ENCODE measurements around the gene TMEM61.
"Not testable (repeated sequence)": the region's sequence is repeated elsewhere in the genome, so short reads cannot be mapped to it uniquely, and the experiment has no call there.

Gene TMEM61

GRCh38 chr1:54998677-54999076 is 18.2 kb downstream of the TMEM61 start, which contains the start of gene BSND:
Gene BSND (plus strand): TSS chr1:54998933. CDS start chr1:54999187, 254 bp downstream.
- in situ Hi-C loops (cut with HindIII; ENCODE audit: low sequenced_read_pairs), result no loop called here

- in situ Hi-C loops (cut with HindIII; ENCODE audit: low sequenced_read_pairs), result no loop called here
These were observed 20.0 kb downstream of the TMEM61 start for GRCh38 chr1:55000110-55001085.

GRCh38 chr1:55001311-55001710 is 20.9 kb downstream of the TMEM61 start:
- in situ Hi-C loops (cut with HindIII; ENCODE audit: low sequenced_read_pairs), result no loop called here

- in situ Hi-C loops (cut with HindIII; ENCODE audit: low sequenced_read_pairs), result no loop called here
These were observed 22.3 kb downstream of the TMEM61 start for GRCh38 chr1:55002686-55003085.

DNA sequence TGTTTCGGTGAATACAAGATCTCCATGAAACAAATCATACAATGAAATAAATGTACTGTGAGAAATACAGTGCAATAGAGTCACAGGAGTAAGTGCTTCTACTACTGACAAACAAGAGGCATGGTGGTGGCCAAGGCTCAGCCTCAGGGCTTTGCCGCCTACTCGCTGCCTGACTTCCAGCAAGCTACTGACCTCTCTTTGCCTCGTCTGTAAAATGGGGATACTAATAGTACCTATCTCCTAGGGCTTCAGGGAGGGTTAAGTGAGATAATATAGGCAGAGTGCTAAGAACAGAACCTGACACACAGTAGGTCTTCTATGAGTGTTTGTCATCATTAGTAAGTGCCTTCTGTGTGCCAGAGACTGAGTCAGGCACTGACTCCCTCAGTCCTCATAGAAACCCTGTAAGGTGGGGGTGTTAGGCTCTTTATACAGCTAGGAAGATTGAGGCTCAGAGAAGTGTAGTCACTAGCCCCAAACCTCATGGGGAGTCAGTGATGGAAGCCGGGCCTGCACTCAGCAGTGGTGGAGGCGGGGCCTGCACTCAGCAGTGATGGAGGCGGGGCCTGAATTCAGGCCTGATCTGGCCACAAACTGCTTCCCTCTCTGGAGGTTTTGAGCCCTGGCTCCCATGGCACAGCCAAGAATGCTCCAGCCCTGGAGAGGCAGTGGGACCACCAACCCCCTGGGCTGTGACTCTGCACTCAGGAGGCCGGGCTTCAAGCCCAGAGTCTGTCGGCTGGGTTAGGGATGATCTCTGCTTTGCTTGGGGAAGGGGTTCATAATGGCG is 25.1 kb downstream of the TMEM61 start:
- in situ Hi-C loops (cut with HindIII; ENCODE audit: low sequenced_read_pairs), result no loop called here

DNA sequence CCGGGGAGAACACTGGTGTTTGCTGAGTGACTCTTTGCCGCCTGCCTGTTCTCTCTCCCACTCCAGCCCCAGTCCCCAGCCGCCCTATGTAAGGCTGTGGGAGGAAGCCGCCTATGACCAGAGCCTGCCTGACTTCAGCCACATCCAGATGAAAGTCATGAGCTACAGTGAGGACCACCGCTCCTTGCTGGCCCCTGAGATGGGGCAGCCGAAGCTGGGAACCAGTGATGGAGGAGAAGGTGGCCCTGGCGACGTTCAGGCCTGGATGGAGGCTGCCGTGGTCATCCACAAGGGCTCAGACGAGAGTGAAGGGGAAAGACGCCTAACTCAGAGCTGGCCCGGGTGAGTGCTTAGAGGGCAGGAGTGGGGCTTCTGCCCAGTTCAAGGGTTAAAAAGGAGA is 26.5 kb downstream of the TMEM61 start:
- in situ Hi-C loops (cut with HindIII; ENCODE audit: low sequenced_read_pairs), result no loop called here

- in situ Hi-C loops (cut with HindIII; ENCODE audit: low sequenced_read_pairs), result no loop called here
These were observed 27.2 kb downstream of the TMEM61 start for GRCh38 chr1:55007625-55008024.

DNA sequence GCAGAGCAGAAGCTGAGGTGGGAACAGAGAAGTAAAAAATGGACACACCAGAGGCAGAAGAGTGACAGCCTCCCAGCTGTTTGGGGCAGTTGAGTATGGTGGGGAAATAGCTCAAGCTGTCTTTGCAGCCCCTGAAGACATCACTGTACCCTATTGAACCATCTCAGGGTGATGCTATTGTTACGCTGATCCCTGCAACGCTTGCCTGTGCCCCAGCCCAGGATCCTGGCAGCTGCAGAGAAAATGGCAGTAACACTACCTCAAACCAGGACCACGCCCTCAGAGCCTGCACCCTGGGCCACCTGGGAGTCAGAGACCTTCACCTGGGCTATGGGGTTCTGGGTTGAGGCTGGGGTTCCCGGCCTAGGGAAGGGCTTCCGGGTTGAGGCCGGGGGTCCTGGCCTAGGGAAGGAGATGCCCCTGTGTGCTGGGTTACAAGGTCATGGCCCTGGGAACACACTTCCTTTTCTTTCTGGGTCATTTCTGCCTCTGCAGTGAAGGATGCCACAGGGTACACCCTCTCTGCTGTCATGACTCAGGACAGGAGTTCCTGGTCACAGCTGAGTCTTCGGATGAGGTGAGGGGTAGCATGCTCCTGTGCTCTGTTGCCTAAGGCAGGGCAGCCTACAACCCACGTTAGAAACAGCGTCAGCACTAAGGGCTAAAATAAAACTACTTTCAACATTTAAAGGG is 29.9 kb downstream of the TMEM61 start:
- in situ Hi-C loops (cut with HindIII; ENCODE audit: low sequenced_read_pairs), result no loop called here

- in situ Hi-C loops (cut with HindIII; ENCODE audit: low sequenced_read_pairs), result no loop called here
These were observed 30.4 kb downstream of the TMEM61 start for GRCh38 chr1:55010887-55011217.

- in situ Hi-C loops (cut with HindIII; ENCODE audit: low sequenced_read_pairs), result no loop called here
These were observed 32.2 kb downstream of the TMEM61 start for GRCh38 chr1:55012661-55013060.

DNA sequence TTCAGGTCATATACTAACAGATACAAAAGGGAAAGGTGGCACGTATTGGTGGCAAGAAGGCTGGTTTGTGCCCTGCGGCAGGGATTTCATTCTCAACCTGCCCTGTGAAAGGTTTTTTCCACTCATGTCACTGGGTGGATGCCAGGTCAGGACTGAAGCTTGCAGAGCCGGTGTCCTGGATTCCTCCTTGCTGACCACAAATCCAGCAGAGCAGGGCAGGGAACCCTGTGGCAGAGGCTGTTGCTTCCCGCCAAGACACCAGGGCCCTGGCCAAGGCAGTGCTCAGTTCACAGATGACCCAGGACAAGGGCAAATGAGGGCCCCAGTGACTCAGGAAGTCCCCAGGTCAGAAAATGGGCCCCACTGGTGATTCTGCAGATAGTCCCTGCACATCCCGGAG is 34.7 kb downstream of the TMEM61 start:
- in situ Hi-C loops (cut with HindIII; ENCODE audit: low sequenced_read_pairs), result no loop called here

DNA sequence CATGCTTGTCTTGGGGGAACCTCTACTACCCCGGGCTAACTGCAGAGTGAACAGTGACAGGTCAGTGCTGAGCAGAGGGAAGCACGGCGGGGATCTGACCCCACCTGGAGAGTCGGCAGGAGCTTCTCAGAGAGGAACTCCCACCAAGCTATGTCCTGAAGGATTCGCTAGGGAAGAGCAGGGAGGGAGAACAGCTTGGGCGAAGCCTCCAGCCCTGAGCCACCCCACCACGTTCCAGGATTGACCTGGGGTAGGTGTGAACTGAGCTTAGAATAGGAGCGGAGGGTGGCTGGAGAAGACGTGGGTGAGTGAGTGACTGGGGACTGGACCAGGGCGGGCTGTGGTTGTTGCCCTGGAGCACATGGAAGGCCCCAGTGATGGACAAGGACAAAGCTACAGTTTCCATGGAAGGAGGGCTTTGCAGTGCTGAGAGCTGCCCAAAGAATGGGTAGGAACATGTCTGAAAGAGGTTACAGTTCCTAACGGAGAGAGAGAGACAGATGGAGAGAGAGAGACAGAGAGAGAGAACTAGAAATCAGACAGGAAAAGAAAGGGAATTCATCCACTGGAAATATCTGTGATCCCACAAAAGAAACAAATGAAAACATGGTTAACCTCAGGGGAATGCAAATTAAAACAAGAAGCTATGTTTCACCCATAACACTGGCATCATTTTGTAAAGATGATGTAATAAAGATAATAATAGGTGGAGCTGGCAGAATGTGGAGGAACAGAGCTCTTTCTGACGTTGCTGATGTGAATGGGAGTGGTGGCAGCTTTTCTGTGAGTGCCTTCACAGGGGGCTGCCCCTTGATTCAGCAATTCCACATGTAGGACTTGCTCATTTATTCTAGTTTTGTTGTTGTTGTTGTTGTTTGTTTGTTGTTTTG is 35.5 kb downstream of the TMEM61 start:
- in situ Hi-C loops (cut with HindIII; ENCODE audit: low sequenced_read_pairs), result no loop called here

DNA sequence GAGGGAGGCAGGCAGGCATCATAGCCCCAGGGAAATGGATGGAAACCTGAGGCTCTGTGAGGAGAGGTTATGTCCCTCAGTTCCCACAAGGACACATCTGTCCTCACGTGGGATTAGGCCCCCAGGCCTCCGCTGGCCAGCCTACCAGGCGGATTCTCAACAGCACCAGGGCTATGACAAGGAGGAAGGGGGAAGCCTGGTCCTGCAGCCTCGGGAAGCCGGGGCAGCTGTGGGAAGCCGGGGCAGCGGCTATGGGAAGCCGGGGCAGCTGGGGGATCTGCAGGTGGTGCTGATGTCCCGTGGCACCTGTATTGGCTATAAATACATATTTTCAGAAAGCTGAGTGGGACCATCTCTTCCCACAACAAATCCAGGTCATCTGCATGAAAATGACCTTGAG is 38.0 kb downstream of the TMEM61 start:
- in situ Hi-C loops (cut with HindIII; ENCODE audit: low sequenced_read_pairs), result no loop called here

DNA sequence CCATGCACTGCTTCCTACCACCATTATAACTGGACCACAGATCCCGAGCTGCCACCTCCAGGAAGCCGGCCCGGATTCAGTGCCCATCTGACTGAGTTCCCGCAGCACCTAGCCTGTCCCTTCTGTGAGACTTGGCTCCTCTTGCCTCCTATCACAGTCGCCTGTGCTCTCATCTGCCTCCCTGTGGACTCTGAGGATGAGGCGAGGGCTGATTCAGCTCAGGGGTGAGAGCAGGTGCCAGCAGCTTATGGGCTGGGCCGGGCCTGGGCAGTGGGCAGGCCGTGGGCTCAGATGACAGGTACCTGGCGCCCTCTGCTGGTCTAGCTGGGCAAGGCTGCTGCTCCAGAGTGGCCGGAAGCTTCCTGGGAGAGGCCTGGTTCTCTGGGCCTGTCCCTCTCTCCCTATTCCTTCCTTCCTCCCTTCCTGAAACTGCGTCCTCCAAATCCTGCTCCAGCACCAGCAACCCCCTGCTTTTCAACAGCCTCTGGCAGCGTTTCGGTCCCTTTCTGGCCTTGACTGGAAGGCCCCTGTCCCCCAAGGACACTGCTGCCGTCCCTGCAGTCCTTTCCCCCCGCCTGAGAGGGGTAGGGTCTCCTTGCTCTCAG is 41.6 kb downstream of the TMEM61 start:
- in situ Hi-C loops (cut with HindIII; ENCODE audit: low sequenced_read_pairs), result no loop called here

DNA sequence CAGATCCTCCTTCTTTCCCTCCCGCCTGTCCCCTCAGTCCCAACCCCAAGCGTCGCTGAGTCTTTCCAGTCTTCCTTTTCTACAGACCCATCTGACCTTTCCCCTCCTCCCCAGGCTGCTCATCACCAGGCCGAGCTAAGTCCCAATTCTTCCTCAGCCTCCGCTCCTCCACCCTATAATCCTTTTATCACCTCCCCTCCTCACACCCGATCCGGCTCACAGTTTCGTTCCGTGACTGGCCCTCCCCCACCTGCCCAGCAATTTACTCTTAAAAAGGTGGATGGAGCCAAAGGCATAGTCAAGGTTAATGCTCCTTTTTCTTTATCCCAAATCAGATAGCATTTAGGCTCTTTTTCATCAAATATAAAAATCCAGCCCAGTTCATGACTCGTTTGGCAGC is 43.7 kb downstream of the TMEM61 start:
- in situ Hi-C loops (cut with HindIII; ENCODE audit: low sequenced_read_pairs), result not testable (repeated sequence)

GRCh38 chr1:55026682-55027081 is 46.3 kb downstream of the TMEM61 start:
- in situ Hi-C loops (cut with HindIII; ENCODE audit: low sequenced_read_pairs), result not testable (repeated sequence)

DNA sequence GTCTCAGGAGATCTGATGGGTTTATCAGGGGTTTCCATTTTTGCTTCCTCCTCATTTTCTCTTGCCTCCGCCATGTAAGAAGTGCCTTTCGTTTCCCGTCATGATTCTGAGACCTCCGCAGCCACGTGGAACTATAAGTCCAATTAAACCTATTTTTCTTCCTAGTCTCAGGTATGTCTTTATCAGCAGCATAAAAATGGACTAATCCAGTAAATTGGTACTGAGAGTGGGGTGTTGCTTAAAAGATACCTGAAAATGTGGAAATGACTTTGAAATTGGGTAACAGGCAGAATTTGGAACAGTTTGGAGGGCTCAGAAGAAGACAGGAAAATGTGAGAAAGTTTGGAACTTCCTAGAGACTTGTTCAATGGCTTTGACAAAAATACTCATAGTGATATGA is 50.7 kb downstream of the TMEM61 start:
- in situ Hi-C loops (cut with HindIII; ENCODE audit: low sequenced_read_pairs), result not testable (repeated sequence)

GRCh38 chr1:55033265-55033614 is 52.8 kb downstream of the TMEM61 start:
- in situ Hi-C loops (cut with HindIII; ENCODE audit: low sequenced_read_pairs), result no loop called here

GRCh38 chr1:55034476-55035133 is 54.2 kb downstream of the TMEM61 start:
- in situ Hi-C loops (cut with HindIII; ENCODE audit: low sequenced_read_pairs), result no loop called here

Data from endothelial cell of hepatic sinusoid (primary cell).